Neural cell (in vitro differentiated cells): Measurements from ENCODE around the gene TRMT2A. TPM values are rescaled to one million over a fixed set of nuclear protein-coding genes. Genes with fewer than 3 reads are reported as not detected.

Source experiments
- H2AFZ ChIP-seq: fragments of 200-600, 300-800 bp; sonication (generic), shearing (Covaris generic); 2 replicates; pipeline ENCODE4 v1.6.0; 2014; ENCODE audit warnings: low read depth, mild to moderate bottlenecking, antibody characterized with exemption, low read length, moderate library complexity
- H3F3A ChIP-seq: fragments of 200-600 bp; shearing (Covaris generic); 2 replicates; pipeline ENCODE4 v1.6.1; 2016; ENCODE audit warnings: mild to moderate bottlenecking, moderate library complexity, mixed read lengths, antibody characterized with exemption, low read length; ENCODE audit not compliant: insufficient read depth, poor library complexity, severe bottlenecking
- H3K27ac ChIP-seq: fragments of 200-600, 300-800 bp; sonication (generic), shearing (Covaris generic); 2 replicates; pipeline ENCODE4 v1.5.1; 2014; ENCODE audit warnings: mild to moderate bottlenecking, low read length, moderate library complexity
- H3K27me3 ChIP-seq: fragments of 300-800, 200-600 bp; sonication (generic), shearing (Covaris generic); 2 replicates; pipeline ENCODE4 v1.6.0; 2014; ENCODE audit warnings: mild to moderate bottlenecking, low read depth, low read length, moderate library complexity; ENCODE audit not compliant: insufficient read depth
- H3K36me3 ChIP-seq: fragments of 300-800, 200-600 bp; sonication (generic), shearing (Covaris generic); 2 replicates; pipeline ENCODE4 v1.5.1; 2014; ENCODE audit warnings: mild to moderate bottlenecking, antibody characterized with exemption, low read length, moderate library complexity; ENCODE audit not compliant: insufficient read depth
- H3K4me2 ChIP-seq: fragments of 300-800, 200-600 bp; sonication (generic), shearing (Covaris generic); 2 replicates; pipeline ENCODE4 v1.6.0; 2014; ENCODE audit warnings: mild to moderate bottlenecking, low read length
- H3K4me3 ChIP-seq: fragments of 300-800, 200-600 bp; sonication (generic), shearing (Covaris generic); 2 replicates; pipeline ENCODE4 v1.5.1; 2014; ENCODE audit warnings: mild to moderate bottlenecking, low read length, moderate library complexity
- H3K79me2 ChIP-seq: fragments of 200-600 bp; shearing (Covaris generic); replicated peaks from 2 replicates; pipeline ENCODE4 v1.6.0; 2014; ENCODE audit warnings: mild to moderate bottlenecking, low read length, moderate library complexity; ENCODE audit not compliant: insufficient read depth
- H3K9ac ChIP-seq: fragments of 300-800, 200-600 bp; sonication (generic), shearing (Covaris generic); 2 replicates; pipeline ENCODE4 v1.6.1; 2016; ENCODE audit warnings: mild to moderate bottlenecking, low read length, mixed read lengths
- H3K9me2 ChIP-seq: fragments of 200-600 bp; shearing (Covaris generic); 2 replicates; pipeline ENCODE4 v1.6.1; 2016; ENCODE audit warnings: mild to moderate bottlenecking, low read length, mixed read lengths; ENCODE audit not compliant: insufficient read depth
- H3K9me3 ChIP-seq: fragments of 200-600, 300-800 bp; sonication (generic), shearing (Covaris generic); 2 replicates; pipeline ENCODE4 v1.6.1; 2016; ENCODE audit warnings: mild to moderate bottlenecking, mixed run types, low read length, moderate library complexity, mixed read lengths
- H4K20me1 ChIP-seq: fragments of 200-600 bp; shearing (Covaris generic); 2 replicates; pipeline ENCODE4 v1.6.1; 2016; ENCODE audit warnings: mild to moderate bottlenecking, mixed run types; ENCODE audit not compliant: insufficient read depth
- EP300 ChIP-seq: fragments of 450-650 bp; conservative IDR thresholded peaks from 2 replicates; pipeline ENCODE4 v1.6.1; 2014; ENCODE audit warnings: antibody characterized with exemption, mild to moderate bottlenecking, moderate library complexity; ENCODE audit not compliant: poor library complexity, severe bottlenecking
- EZH2 ChIP-seq: fragments of 200-600, 300-800 bp; shearing (Covaris generic), sonication (generic); IDR thresholded peaks from 2 replicates; pipeline ENCODE4 v1.6.1; 2014; ENCODE audit warnings: antibody characterized with exemption, low read length, borderline replicate concordance, mild to moderate bottlenecking; ENCODE audit not compliant: insufficient read depth, poor library complexity, severe bottlenecking
- MXI1 ChIP-seq: fragments of 450-650 bp; conservative IDR thresholded peaks from 2 replicates; pipeline ENCODE4 v1.6.1; 2014; ENCODE audit warnings: antibody characterized with exemption, mild to moderate bottlenecking; ENCODE audit not compliant: poor library complexity, severe bottlenecking
- POLR2AphosphoS5 ChIP-seq: IDR thresholded peaks from 2 replicates; pipeline ENCODE4 v1.6.1; 2012
- RAD21 ChIP-seq: fragments of 450-650 bp; conservative IDR thresholded peaks from 2 replicates; pipeline ENCODE4 v1.6.1; 2014; ENCODE audit warnings: antibody characterized with exemption, mild to moderate bottlenecking, moderate library complexity
- REST ChIP-seq: IDR thresholded peaks from 2 replicates; pipeline ENCODE4 v1.6.1; 2012; ENCODE audit warnings: borderline replicate concordance
- SMC3 ChIP-seq: fragments of 450-650 bp; conservative IDR thresholded peaks from 2 replicates; pipeline ENCODE4 v1.6.1; 2014; ENCODE audit warnings: antibody characterized with exemption, mild to moderate bottlenecking, moderate library complexity; ENCODE audit not compliant: poor library complexity
- TAF1 ChIP-seq: IDR thresholded peaks from 2 replicates; pipeline ENCODE4 v1.6.1; 2012; ENCODE audit warnings: low read depth
- polyA plus RNA-seq: library from polyadenylated mRNA; depleted of rRNA; stranded (reverse); fragments of >200 nt; gene quantifications from 2 replicates; pipeline ENCODE4 v1.2.3, GENCODE V29; 2014
- small RNA-seq, 3 experiments: library from RNA; depleted of rRNA; stranded (forward); fragments of <200 nt; gene quantifications; one replicate each; pipeline ENCODE3, GENCODE V24; 2012
- TF ChIP-seq, protein P1 (sequence below): fragments of 450-650 bp; IDR thresholded peaks from 2 replicates; pipeline ENCODE4 v1.5.1; 2014; ENCODE audit warnings: antibody characterized with exemption, mild to moderate bottlenecking, moderate library complexity; ENCODE audit not compliant: poor library complexity, severe bottlenecking

Gene TRMT2A
- polyA plus RNA-seq, 1 donor from 2014 or later = 96.7 TPM

DNA sequence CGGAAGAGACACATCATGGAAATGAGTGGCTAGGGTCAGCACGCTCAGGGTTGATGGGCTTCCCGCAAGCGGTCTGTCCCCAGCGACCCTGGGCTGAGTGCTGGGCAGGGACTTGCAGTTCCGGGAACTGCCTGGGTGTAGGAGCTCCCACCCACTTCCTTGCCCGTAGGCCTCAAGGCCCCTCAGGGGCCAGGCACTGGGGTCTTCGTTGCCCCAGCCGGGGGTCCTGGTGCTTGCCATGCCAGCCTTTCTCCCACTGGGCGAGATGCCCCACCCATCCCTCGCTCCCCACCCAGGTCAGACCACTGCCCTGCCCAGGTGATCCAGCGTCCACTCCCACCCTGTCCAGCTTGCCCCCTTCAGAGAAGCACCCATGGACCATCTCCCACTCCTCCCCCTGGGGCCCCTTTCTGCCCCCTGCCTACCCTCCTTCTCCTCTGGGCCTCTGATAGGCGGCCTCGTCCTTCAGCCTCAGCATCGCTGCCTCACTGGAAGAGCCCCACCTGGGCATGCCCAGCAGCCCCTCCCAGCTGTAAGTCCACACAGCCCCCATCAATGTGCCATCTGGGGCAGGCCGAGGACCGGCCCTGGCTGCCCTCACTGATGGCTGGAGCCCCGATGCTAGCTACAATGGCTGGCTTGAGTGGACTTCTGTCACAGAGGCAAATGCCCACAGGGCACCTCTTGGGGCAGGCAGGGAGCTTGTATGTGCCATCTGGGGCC is 54.8 kb downstream of the TRMT2A start:
- H3K4me2 ChIP-seq = no peak overlapping the region

More for the DNA sequence above, 54.8 kb downstream of the TRMT2A start:
- Histone ChIP-seq H3K4me3 (no peak overlapping the region), H3K9ac (no peak overlapping the region), H3K9me3 (no peaks in the 10 kb centered on the region), H4K20me1 (no peaks in the 10 kb centered on the region), H3K36me3 (no peaks in the 10 kb centered on the region), H3K27me3 (no peaks in the 10 kb centered on the region), H3K79me2 (no peaks in the 10 kb centered on the region), H3K9me2 (no peaks in the 10 kb centered on the region), H2AFZ (no peak overlapping the region), H3F3A (no peaks in the 10 kb centered on the region), H3K27ac (no peak overlapping the region)
- TF ChIP-seq MXI1 (no peak), EP300 (no peak), RAD21 (no peak), POLR2AphosphoS5 (no peak), SMC3 (no peak), EZH2 (no peak), TAF1 (no peak), REST (no peak)
- TF ChIP-seq, protein P1, sequence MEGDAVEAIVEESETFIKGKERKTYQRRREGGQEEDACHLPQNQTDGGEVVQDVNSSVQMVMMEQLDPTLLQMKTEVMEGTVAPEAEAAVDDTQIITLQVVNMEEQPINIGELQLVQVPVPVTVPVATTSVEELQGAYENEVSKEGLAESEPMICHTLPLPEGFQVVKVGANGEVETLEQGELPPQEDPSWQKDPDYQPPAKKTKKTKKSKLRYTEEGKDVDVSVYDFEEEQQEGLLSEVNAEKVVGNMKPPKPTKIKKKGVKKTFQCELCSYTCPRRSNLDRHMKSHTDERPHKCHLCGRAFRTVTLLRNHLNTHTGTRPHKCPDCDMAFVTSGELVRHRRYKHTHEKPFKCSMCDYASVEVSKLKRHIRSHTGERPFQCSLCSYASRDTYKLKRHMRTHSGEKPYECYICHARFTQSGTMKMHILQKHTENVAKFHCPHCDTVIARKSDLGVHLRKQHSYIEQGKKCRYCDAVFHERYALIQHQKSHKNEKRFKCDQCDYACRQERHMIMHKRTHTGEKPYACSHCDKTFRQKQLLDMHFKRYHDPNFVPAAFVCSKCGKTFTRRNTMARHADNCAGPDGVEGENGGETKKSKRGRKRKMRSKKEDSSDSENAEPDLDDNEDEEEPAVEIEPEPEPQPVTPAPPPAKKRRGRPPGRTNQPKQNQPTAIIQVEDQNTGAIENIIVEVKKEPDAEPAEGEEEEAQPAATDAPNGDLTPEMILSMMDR = no peak

Small RNA genes lying within 50 kb of the gene (small RNA-seq; reads per million reads assigned to genes)
- gene MIR6816 (0 to 9.3 (median 0.61) reads per million in 3 experiments), gene RF00017 (0 reads per million in 3 experiments), gene RF00599 (0 reads per million in 3 experiments)

Other genes with a start within 250 kb of the TRMT2A start
- 14.2 and 27.6 TPM in 2 replicates for gene COMT, start 175.5 kb downstream of the TRMT2A start, polyA plus RNA-seq
- 3.5 and 4.1 TPM in 2 replicates for gene TXNRD2, start 175.4 kb downstream of the TRMT2A start, polyA plus RNA-seq
- 112 and 134 TPM in 2 replicates for gene ARVCF, start 100.4 kb downstream of the TRMT2A start, polyA plus RNA-seq
- 12.7 and 15.4 TPM in 2 replicates for gene TANGO2, start 96.1 kb downstream of the TRMT2A start, polyA plus RNA-seq
- gene DGCR8, start 37.0 kb downstream of the TRMT2A start, polyA plus RNA-seq = 48.9 and 52.3 TPM in 2 replicates
- gene RANBP1, start 1.1 kb downstream of the TRMT2A start, polyA plus RNA-seq = 341 and 360 TPM in 2 replicates
- gene ZDHHC8, start 14.6 kb upstream of the TRMT2A start, polyA plus RNA-seq = 4.5 and 11.4 TPM in 2 replicates
- not detected in 2 replicates for gene CCDC188, start 33.8 kb upstream of the TRMT2A start, polyA plus RNA-seq
- gene RTN4R, start 151.1 kb upstream of the TRMT2A start, polyA plus RNA-seq = 12.1 and 13.6 TPM in 2 replicates
- 117 and 125 TPM in 2 replicates for gene DGCR6L, start 202.8 kb upstream of the TRMT2A start, polyA plus RNA-seq